ENCODE results near the gene RNU5D-1. TPM values are rescaled to one million over a fixed set of nuclear protein-coding genes. Genes with fewer than 3 reads are reported as not detected.

Gene RNU5D-1
- total and polyA plus RNA-seq, 10 donors, result not detected

DNA sequence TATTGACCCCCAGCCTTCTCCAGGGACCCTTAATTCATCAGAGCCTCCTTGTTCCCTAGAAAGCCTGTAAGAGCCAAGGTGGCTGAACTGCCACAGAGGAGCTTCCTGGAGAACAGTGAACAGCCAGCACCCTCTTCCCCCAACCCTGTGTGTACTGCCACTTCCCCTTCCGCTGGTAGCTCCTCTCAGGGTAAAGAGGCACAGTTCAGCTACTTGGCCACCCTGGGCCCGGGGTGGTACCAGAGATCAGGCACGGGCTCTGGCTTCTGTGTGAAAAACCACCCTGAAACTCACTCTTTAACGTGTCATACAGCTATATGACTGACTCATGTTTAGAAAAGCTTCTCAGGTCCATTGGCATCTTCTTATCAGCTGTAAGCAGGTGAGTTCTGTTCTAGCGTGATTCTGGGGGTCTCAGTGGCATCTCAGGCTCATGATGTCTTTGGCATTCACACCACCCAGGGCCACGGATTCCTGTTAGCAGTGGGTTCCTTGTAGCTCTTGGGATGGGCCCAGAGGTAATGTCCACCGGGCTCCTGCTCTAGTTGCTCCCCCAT lies 34.1 kb downstream of the RNU5D-1 start:
- TF ChIP-seq, protein P1, sequence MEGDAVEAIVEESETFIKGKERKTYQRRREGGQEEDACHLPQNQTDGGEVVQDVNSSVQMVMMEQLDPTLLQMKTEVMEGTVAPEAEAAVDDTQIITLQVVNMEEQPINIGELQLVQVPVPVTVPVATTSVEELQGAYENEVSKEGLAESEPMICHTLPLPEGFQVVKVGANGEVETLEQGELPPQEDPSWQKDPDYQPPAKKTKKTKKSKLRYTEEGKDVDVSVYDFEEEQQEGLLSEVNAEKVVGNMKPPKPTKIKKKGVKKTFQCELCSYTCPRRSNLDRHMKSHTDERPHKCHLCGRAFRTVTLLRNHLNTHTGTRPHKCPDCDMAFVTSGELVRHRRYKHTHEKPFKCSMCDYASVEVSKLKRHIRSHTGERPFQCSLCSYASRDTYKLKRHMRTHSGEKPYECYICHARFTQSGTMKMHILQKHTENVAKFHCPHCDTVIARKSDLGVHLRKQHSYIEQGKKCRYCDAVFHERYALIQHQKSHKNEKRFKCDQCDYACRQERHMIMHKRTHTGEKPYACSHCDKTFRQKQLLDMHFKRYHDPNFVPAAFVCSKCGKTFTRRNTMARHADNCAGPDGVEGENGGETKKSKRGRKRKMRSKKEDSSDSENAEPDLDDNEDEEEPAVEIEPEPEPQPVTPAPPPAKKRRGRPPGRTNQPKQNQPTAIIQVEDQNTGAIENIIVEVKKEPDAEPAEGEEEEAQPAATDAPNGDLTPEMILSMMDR (IDR thresholded peaks at IDR 0.05 in 8 of 11, conservative IDR thresholded peaks at IDR 0.05 in 3 of 11), result no peak
- TF ChIP-seq POLR2A (IDR thresholded peaks at IDR 0.05) (no peak), POLR2AphosphoS5 (IDR thresholded peaks at IDR 0.05) (peak in 2 of 3 donors; percentile 32 to 49)
- intact Hi-C loops (cut with DNase I; ENCODE audit: low total_unique reads), result no loop called here
- WGBS, 5 donors, result 33 to 45% (median 41%) methylated on average over 6 to 7 of the region's 7 CpGs
- Histone ChIP-seq H3K27ac (peak overlapping the region in 5 of 8 donors; percentile 16 to 79 (median 55)), H3K9me3 (no peaks in the 10 kb centered on the region), H3K27me3 (replicated peaks in 1 of 7) (no peaks in the 10 kb centered on the region), H3K36me3 (no peaks in the 10 kb centered on the region), H3K4me1 (peaks cover 0 to 46% (median 31%) of the 10 kb centered on the region in 6 donors), H3K4me3 (no peak overlapping the region)
- DNase-seq, result peak; percentile 84

- Histone ChIP-seq H3K27ac (peak overlapping the region in 1 of 8 donors; percentile 79), H3K9me3 (no peaks in the 10 kb centered on the region), H3K27me3 (replicated peaks in 1 of 7) (no peaks in the 10 kb centered on the region), H3K4me3 (no peak overlapping the region), H3K36me3 (no peaks in the 10 kb centered on the region), H3K4me1 (peaks cover 0 to 46% (median 31%) of the 10 kb centered on the region in 6 donors)
- intact Hi-C loops (cut with DNase I; ENCODE audit: low total_unique reads), result no loop called here
- peak; percentile 9 for DNase-seq
- 84 to 91% (median 90%) methylated on average over 3 of the region's 3 CpGs for WGBS, 5 donors
- TF ChIP-seq, protein P1 (IDR thresholded peaks at IDR 0.05 in 8 of 11, conservative IDR thresholded peaks at IDR 0.05 in 3 of 11), result no peak
- TF ChIP-seq POLR2A (IDR thresholded peaks at IDR 0.05) (no peak), POLR2AphosphoS5 (IDR thresholded peaks at IDR 0.05) (no peak)
These were observed 34.9 kb downstream of the RNU5D-1 start for GRCh38 chr1:44696101-44696500.

- Histone ChIP-seq H3K4me3 (no peak overlapping the region), H3K27me3 (replicated peaks in 1 of 7) (no peaks in the 10 kb centered on the region), H3K36me3 (no peaks in the 10 kb centered on the region), H3K9me3 (no peaks in the 10 kb centered on the region), H3K4me1 (peaks cover 0 to 46% (median 31%) of the 10 kb centered on the region in 6 donors), H3K27ac (no peak overlapping the region)
- 92 to 99% (median 95%) methylated on average over 4 of the region's 4 CpGs for WGBS, 5 donors
- intact Hi-C loops (cut with DNase I; ENCODE audit: low total_unique reads), result no loop called here
- no peak for DNase-seq
- TF ChIP-seq POLR2A (IDR thresholded peaks at IDR 0.05) (no peak), POLR2AphosphoS5 (IDR thresholded peaks at IDR 0.05) (no peak)
- TF ChIP-seq, protein P1 (IDR thresholded peaks at IDR 0.05 in 8 of 11, conservative IDR thresholded peaks at IDR 0.05 in 3 of 11), result no peak
These were observed 35.3 kb downstream of the RNU5D-1 start for GRCh38 chr1:44695671-44696070.

DNA sequence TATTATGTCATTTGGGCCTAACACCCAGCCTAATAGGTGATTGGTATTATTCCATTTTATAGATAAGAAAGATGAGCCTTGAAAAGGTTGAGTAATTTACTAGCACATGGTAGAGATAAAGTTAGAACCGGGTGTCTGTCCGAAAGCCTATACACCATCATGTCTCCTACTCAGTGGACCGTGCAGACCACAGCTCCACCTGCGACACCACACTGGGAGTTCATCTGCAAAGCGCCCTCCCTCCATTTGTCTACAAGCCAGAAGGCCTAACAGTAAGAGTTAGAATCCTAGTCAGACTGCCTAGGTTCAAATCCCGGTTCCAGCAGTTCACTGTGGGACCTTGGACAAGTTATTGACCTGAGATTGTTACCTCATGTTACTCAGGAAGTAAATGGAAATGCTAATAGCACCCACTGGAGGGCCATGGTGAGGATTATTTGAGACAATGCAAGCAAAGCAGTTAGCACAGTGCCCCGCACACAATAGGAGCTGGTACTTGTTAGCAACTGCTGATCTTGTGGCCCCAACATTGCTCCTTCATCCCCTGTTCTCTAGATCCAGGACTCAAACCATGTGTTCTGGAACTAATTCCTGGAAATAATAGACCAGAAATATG lies 36.0 kb downstream of the RNU5D-1 start:
- 75 to 89% (median 79%) methylated on average over 7 of the region's 7 CpGs for WGBS, 5 donors
- no peaks in the 10 kb centered on the region for H3K27me3 ChIP-seq (replicated peaks in 1 of 7)
- TF ChIP-seq, protein P1 (IDR thresholded peaks at IDR 0.05 in 8 of 11, conservative IDR thresholded peaks at IDR 0.05 in 3 of 11), result no peak
- no peak for TF ChIP-seq POLR2A (IDR thresholded peaks at IDR 0.05)
- TF ChIP-seq POLR2AphosphoS5 (IDR thresholded peaks at IDR 0.05), result no peak

More for the DNA sequence above, 36.0 kb downstream of the RNU5D-1 start:
- intact Hi-C loops (cut with DNase I; ENCODE audit: low total_unique reads), result no loop called here
- Histone ChIP-seq H3K4me3 (no peak overlapping the region), H3K27ac (peak overlapping the region in 1 of 8 donors; percentile 42), H3K4me1 (peaks cover 0 to 46% (median 31%) of the 10 kb centered on the region in 6 donors), H3K9me3 (no peaks in the 10 kb centered on the region), H3K36me3 (no peaks in the 10 kb centered on the region)
- DNase-seq, result peak; percentile 79

Measured in spleen (tissue), 11 donors.